Measurements from ENCODE around the gene ROBO2.

ROBO2 gene

GRCh38 chr3:77240072-77240650, 200.3 kb downstream of the ROBO2 start:
- no peak for DNase-seq
- in situ Hi-C loops (cut with MboI; ENCODE audit: low pct_unique_long_range_greater_than_20kb, low sequenced_read_pairs), result no loop called here

GRCh38 chr3:77242371-77242770, 202.5 kb downstream of the ROBO2 start:
- no peak for DNase-seq

GRCh38 chr3:77244981-77245380, 205.1 kb downstream of the ROBO2 start:
- no peak for DNase-seq
- in situ Hi-C loops (cut with MboI; ENCODE audit: low pct_unique_long_range_greater_than_20kb, low sequenced_read_pairs), result no loop called here

More at GRCh38 chr3:77242371-77242770, 202.5 kb downstream of the ROBO2 start:
- in situ Hi-C loops (cut with MboI; ENCODE audit: low pct_unique_long_range_greater_than_20kb, low sequenced_read_pairs), result no loop called here

- in situ Hi-C loops (cut with MboI; ENCODE audit: low pct_unique_long_range_greater_than_20kb, low sequenced_read_pairs), result no loop called here
- DNase-seq, result no peak
These were observed 207.2 kb downstream of the ROBO2 start for GRCh38 chr3:77247061-77247460.

GRCh38 chr3:77247817-77248216, 207.9 kb downstream of the ROBO2 start:
- in situ Hi-C loops (cut with MboI; ENCODE audit: low pct_unique_long_range_greater_than_20kb, low sequenced_read_pairs), result no loop called here
- DNase-seq, result no peak

- in situ Hi-C loops (cut with MboI; ENCODE audit: low pct_unique_long_range_greater_than_20kb, low sequenced_read_pairs), result no loop called here
- DNase-seq, result no peak
These were observed 208.5 kb downstream of the ROBO2 start for GRCh38 chr3:77248420-77248819.

- no peak for DNase-seq
- in situ Hi-C loops (cut with MboI; ENCODE audit: low pct_unique_long_range_greater_than_20kb, low sequenced_read_pairs), result no loop called here
These were observed 211.2 kb downstream of the ROBO2 start for GRCh38 chr3:77251136-77251535.

- peak; percentile 55 for DNase-seq
- in situ Hi-C loops (cut with MboI; ENCODE audit: low pct_unique_long_range_greater_than_20kb, low sequenced_read_pairs), result no loop called here
These were observed 215.3 kb downstream of the ROBO2 start for GRCh38 chr3:77254967-77255831.

- DNase-seq, result no peak
- in situ Hi-C loops (cut with MboI; ENCODE audit: low pct_unique_long_range_greater_than_20kb, low sequenced_read_pairs), result no loop called here
These were observed 216.9 kb downstream of the ROBO2 start for GRCh38 chr3:77256584-77257503.

GRCh38 chr3:77259694-77260093, 219.8 kb downstream of the ROBO2 start:
- no peak for DNase-seq
- in situ Hi-C loops (cut with MboI; ENCODE audit: low pct_unique_long_range_greater_than_20kb, low sequenced_read_pairs), result no loop called here

- DNase-seq, result no peak
- in situ Hi-C loops (cut with MboI; ENCODE audit: low pct_unique_long_range_greater_than_20kb, low sequenced_read_pairs), result no loop called here
These were observed 222.5 kb downstream of the ROBO2 start for GRCh38 chr3:77262361-77262760.

GRCh38 chr3:77267589-77267988, 227.7 kb downstream of the ROBO2 start:
- DNase-seq, result no peak
- in situ Hi-C loops (cut with MboI; ENCODE audit: low pct_unique_long_range_greater_than_20kb, low sequenced_read_pairs), result no loop called here

- in situ Hi-C loops (cut with MboI; ENCODE audit: low pct_unique_long_range_greater_than_20kb, low sequenced_read_pairs), result no loop called here
- DNase-seq, result no peak
These were observed 231.4 kb downstream of the ROBO2 start for GRCh38 chr3:77271306-77271705.

GRCh38 chr3:77271711-77272110, 231.8 kb downstream of the ROBO2 start:
- no peak for DNase-seq
- in situ Hi-C loops (cut with MboI; ENCODE audit: low pct_unique_long_range_greater_than_20kb, low sequenced_read_pairs), result no loop called here

- in situ Hi-C loops (cut with MboI; ENCODE audit: low pct_unique_long_range_greater_than_20kb, low sequenced_read_pairs), result no loop called here
- no peak for DNase-seq
These were observed 239.4 kb downstream of the ROBO2 start for GRCh38 chr3:77279276-77279675.

- no peak for DNase-seq
- in situ Hi-C loops (cut with MboI; ENCODE audit: low pct_unique_long_range_greater_than_20kb, low sequenced_read_pairs), result no loop called here
These were observed 241.8 kb downstream of the ROBO2 start for GRCh38 chr3:77281721-77282120.

GRCh38 chr3:77283108-77283507, 243.2 kb downstream of the ROBO2 start:
- no peak for DNase-seq
- in situ Hi-C loops (cut with MboI; ENCODE audit: low pct_unique_long_range_greater_than_20kb, low sequenced_read_pairs), result no loop called here

GRCh38 chr3:77288348-77288747, 248.4 kb downstream of the ROBO2 start:
- DNase-seq, result no peak
- in situ Hi-C loops (cut with MboI; ENCODE audit: low pct_unique_long_range_greater_than_20kb, low sequenced_read_pairs), result no loop called here

GRCh38 chr3:77296527-77296926, 256.6 kb downstream of the ROBO2 start:
- in situ Hi-C loops (cut with MboI; ENCODE audit: low pct_unique_long_range_greater_than_20kb, low sequenced_read_pairs), result no loop called here
- no peak for DNase-seq

GRCh38 chr3:77298417-77298816, 258.5 kb downstream of the ROBO2 start:
- DNase-seq, result no peak
- in situ Hi-C loops (cut with MboI; ENCODE audit: low pct_unique_long_range_greater_than_20kb, low sequenced_read_pairs), result no loop called here

Measured in KBM-7 (cell line).